Neural crest cell (in vitro differentiated cells): ENCODE results near the gene LINGO1. TPM values are rescaled to one million over a fixed set of nuclear protein-coding genes. Genes with fewer than 3 reads are reported as not detected.

ENCODE experiments used
- DNase-seq: peaks from one replicate; pipeline ENCODE4 v3.0.0; 2021; ENCODE audit warnings: low read depth, mixed read lengths, low spot score
- H3K27ac Mint-ChIP-seq: one replicate; pipeline ENCODE4 v1.8.0; 2021; ENCODE audit warnings: mild to moderate bottlenecking, mixed read lengths; ENCODE audit not compliant: unreplicated experiment
- H3K27me3 Mint-ChIP-seq: 2 replicates; pipeline ENCODE4 v1.8.0; 2021; ENCODE audit warnings: low read depth, mild to moderate bottlenecking, mixed read lengths
- H3K36me3 Mint-ChIP-seq: 2 replicates; pipeline ENCODE4 v1.8.0; 2021; ENCODE audit warnings: low read depth, mild to moderate bottlenecking, mixed read lengths
- H3K4me1 Mint-ChIP-seq: 2 replicates; pipeline ENCODE4 v1.8.0; 2021; ENCODE audit warnings: mixed read lengths
- H3K4me3 Mint-ChIP-seq: one replicate; pipeline ENCODE4 v1.8.0; 2021; ENCODE audit warnings: mild to moderate bottlenecking, mixed read lengths
- H3K9me3 Mint-ChIP-seq: 2 replicates; pipeline ENCODE4 v1.8.0; 2021; ENCODE audit warnings: mixed read lengths
- long read RNA-seq: library from polyadenylated mRNA; unstranded; transcript quantifications from one replicate; pipeline ENCODE4 v2.0.0, GENCODE V29; 2020
- total RNA-seq: library from RNA; stranded (reverse); gene quantifications from 2 replicates; pipeline ENCODE4 v1.2.1, GENCODE V29; 2021
- TF ChIP-seq, protein P1 (sequence below): fragments of 200-600 bp; sonication (generic); conservative IDR thresholded peaks from 2 replicates; pipeline ENCODE4 v1.5.0; 2021; ENCODE audit warnings: antibody characterized with exemption, mild to moderate bottlenecking

LINGO1 gene, protein sequence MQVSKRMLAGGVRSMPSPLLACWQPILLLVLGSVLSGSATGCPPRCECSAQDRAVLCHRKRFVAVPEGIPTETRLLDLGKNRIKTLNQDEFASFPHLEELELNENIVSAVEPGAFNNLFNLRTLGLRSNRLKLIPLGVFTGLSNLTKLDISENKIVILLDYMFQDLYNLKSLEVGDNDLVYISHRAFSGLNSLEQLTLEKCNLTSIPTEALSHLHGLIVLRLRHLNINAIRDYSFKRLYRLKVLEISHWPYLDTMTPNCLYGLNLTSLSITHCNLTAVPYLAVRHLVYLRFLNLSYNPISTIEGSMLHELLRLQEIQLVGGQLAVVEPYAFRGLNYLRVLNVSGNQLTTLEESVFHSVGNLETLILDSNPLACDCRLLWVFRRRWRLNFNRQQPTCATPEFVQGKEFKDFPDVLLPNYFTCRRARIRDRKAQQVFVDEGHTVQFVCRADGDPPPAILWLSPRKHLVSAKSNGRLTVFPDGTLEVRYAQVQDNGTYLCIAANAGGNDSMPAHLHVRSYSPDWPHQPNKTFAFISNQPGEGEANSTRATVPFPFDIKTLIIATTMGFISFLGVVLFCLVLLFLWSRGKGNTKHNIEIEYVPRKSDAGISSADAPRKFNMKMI
- total RNA-seq = 31.0 and 36.8 TPM in 2 replicates
- long read RNA-seq = 0 reads

DNA sequence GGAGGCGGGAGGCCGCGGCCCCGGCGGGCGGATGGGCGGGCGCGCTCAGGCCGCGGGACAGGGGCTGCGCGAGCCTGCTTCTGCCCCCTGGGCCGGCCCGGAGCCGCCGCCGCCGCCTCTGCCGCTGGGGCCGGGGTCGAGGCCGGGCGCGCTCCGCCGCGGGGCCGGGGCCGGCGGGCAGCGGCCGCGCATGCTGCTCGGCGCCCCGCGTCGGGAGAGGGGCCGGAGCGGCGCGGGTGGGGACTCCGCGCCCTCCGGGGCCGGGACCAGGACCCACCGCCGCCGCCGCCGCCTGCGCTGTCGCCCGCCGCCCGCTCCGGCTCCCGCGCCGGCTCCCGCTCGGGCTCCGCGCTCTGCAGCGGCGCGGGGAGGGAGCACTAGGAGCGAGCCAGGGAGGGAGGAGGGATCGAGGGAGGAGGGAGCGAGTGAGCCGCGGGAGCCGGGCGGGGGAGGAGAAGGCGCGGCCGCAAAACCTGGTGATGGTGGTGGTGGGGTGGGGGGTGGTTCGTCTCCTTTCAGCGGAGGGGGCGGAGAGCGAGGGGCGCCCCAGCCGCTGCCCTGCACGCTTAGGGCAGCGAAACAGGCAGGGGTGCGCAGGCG, at the start of gene LINGO1:
Gene LINGO1, minus strand, starts transcription at position 379 of the 600 bp plus-strand sequence. CDS start 597 bp downstream, outside the sequence.
- peak; percentile 46 for DNase-seq
- Mint-ChIP-seq H3K36me3 (no peaks in the 10 kb centered on the region), H3K4me3 (peak within 1 kb of the TSS; percentile 90), H3K4me1 (peaks cover 39% of the 10 kb centered on the region), H3K27ac (peak within 1 kb of the TSS; percentile 58), H3K9me3 (no peaks in the 10 kb centered on the region), H3K27me3 (peaks cover 30% of the 10 kb centered on the region)
- TF ChIP-seq, protein P1, sequence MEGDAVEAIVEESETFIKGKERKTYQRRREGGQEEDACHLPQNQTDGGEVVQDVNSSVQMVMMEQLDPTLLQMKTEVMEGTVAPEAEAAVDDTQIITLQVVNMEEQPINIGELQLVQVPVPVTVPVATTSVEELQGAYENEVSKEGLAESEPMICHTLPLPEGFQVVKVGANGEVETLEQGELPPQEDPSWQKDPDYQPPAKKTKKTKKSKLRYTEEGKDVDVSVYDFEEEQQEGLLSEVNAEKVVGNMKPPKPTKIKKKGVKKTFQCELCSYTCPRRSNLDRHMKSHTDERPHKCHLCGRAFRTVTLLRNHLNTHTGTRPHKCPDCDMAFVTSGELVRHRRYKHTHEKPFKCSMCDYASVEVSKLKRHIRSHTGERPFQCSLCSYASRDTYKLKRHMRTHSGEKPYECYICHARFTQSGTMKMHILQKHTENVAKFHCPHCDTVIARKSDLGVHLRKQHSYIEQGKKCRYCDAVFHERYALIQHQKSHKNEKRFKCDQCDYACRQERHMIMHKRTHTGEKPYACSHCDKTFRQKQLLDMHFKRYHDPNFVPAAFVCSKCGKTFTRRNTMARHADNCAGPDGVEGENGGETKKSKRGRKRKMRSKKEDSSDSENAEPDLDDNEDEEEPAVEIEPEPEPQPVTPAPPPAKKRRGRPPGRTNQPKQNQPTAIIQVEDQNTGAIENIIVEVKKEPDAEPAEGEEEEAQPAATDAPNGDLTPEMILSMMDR = no peak

DNA sequence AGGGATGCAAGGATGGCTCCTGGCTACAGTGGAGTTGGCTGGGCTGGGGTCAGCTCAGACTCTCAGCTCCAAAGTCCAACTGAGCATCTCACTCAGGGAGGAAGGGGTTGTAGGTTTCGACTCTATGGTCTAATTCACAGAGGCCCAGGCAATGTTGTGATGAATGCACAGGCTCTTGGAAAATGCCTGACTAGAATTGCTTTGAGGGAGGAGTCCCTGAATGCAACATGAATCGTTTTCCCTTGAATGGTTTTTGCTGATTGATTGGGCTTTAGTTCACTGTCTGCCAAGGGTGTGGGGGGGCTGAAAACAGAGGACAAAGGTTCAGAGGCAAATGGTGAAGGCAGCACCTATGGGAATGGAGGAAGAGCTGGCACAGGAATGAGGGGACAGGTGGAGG, 48.6 kb upstream of the LINGO1 start:
- Mint-ChIP-seq H3K4me3 (no peak overlapping the region), H3K27ac (peak overlapping the region; percentile 75), H3K36me3 (no peaks in the 10 kb centered on the region), H3K9me3 (no peaks in the 10 kb centered on the region), H3K4me1 (peaks cover 9% of the 10 kb centered on the region), H3K27me3 (peaks cover 14% of the 10 kb centered on the region)
- TF ChIP-seq, protein P1 = no peak
- DNase-seq = no peak

DNA sequence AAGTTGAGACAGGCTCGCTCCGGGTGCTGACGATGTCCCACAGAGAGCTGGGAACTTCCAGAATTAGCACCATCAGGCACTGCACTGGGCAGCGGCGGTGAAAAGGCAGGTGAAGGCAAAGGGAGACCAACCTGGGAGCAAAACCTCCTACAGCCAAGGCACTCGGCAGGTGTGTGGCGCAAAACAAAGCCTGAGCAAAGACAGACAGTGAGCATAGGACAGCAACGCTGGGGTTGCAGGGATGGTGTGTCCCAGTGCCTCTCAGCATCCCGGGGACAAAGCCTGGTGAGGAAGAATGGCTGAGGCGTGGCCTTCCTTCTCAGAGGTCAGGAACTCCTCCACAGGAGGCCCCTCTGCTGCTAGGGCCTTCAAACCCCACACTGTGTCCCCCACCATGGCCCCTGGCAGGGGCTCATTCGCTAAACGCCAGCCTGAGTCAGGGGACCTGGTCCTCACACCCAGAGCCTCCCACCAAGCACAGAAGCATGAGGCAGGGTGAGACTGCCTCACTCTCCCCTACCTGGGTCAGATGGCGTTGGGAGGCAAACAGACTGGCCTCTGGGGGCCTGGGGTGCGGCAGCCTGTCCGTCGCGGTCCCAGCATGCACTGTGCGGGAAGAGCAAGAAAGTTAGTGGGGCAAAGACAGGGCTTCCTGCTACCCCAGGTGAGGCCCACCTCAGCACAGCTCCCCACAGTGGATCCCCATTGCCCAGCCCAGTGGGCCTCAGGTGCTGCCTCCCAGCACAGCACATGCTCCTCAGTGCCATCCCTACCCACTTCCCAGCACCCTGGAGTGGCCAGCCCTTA, 44.1 kb upstream of the LINGO1 start:
- H3K27ac Mint-ChIP-seq = peak overlapping the region; percentile 53
- no peak overlapping the region for H3K4me3 Mint-ChIP-seq
- H3K27me3 Mint-ChIP-seq = peaks cover 9% of the 10 kb centered on the region
- TF ChIP-seq, protein P1 = no peak
- no peaks in the 10 kb centered on the region for H3K36me3 Mint-ChIP-seq
- peaks cover 4% of the 10 kb centered on the region for H3K4me1 Mint-ChIP-seq
- H3K9me3 Mint-ChIP-seq = no peaks in the 10 kb centered on the region
- DNase-seq = no peak

DNA sequence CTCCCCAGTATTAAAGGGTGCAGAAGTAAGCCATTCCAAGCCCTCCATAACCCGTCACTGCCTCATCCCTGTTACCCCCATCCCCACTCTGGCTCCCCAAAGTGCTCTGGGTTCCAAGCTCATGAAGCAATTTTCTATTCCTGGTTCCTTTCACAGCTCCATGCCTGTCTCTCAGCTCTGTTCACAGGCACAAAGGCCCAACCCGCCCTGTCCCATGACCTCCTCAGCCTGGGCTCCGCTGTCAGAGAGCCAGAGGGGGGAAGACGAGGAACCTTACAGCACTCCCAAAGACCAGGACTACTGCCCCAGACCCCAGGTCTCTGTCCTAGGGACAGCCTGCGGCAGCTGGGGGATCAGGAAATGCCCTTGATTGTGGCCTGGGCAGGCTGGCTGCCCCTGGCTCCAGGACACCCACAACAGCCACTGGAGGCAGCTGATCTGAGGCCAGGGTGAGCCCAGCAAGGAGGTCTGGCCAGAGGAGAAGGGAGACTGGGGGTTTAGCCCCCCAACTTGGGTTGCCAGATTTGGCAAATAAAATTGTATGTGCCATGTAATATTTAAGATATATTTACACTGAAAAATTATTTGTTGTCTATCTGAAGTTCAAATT, 43.2 kb upstream of the LINGO1 start:
- no peak for DNase-seq
- H3K36me3 Mint-ChIP-seq = no peaks in the 10 kb centered on the region

More for the DNA sequence above, 43.2 kb upstream of the LINGO1 start:
- Mint-ChIP-seq H3K27me3 (peaks cover 3% of the 10 kb centered on the region), H3K27ac (no peak overlapping the region), H3K9me3 (no peaks in the 10 kb centered on the region), H3K4me3 (no peak overlapping the region), H3K4me1 (no peaks in the 10 kb centered on the region)
- TF ChIP-seq, protein P1 = no peak
